NK-92 (cell line): Measurements from ENCODE around the gene ADGRV1.
"Not testable (repeated sequence)": the region's sequence is repeated elsewhere in the genome, so short reads cannot be mapped to it uniquely, and the experiment has no call there.

Experiments
- DNase-seq: peaks from one replicate; lab custom pipeline; 2025; ENCODE audit not compliant: unreplicated experiment; lab: John Stamatoyannopoulos, UW

Gene ADGRV1

DNA sequence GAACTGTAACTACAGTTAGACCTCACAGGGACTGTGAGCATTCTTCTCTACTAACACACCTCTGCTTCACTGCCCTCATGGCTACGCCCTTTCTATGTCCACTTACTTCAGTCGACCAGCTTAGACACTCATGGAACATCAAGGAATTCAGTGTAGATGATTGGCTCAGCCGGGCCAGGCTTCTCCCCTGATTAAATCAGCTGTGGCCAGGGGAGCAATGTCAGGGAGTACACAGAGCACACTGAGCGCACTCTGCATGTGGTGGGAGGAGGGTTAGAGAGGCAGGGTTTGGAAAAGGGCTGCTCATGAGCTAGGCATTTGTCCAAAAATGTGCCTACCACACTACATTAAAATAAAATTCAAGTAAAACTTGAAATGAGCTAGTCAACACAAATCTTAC, 424.0 kb downstream of the ADGRV1 start:
- DNase-seq, result no peak

DNA sequence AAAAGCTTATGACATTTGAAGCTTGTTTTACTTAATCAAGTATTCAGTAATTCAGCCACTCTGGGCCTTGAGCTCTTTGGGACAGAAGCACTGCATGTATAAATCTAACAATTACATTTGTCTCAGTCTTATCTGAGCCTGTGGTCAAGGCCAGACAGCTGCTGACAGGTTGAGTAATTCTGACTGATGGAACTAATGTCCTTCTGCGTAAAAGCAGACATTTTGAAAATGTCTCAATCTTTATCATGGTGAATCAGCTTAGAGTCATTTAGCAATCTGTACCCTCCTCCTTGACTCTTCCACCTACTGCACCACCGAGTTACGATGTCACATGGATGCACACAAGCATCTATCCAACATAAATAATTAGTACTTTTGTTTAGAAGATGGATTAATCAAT, 424.6 kb downstream of the ADGRV1 start:
- no peak for DNase-seq

DNA sequence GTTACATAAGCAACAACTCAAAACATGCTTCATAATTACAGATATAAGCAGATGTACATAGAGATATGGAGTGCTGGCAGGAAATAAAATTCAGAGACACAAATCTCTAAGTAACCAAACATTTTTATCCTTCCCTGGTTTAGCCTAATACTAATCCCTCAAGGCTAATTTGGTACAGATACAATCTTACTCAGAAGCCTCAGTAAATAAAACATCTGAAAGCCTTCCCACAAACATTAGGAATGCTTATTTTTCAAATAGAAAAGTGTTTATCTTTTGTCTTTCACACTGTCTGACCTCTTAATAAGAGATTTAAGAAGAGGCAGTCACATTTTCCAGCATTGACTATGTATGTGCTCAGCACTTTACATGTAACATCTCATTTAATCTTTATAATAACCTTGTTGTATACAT, 425.1 kb downstream of the ADGRV1 start:
- no peak for DNase-seq

DNA sequence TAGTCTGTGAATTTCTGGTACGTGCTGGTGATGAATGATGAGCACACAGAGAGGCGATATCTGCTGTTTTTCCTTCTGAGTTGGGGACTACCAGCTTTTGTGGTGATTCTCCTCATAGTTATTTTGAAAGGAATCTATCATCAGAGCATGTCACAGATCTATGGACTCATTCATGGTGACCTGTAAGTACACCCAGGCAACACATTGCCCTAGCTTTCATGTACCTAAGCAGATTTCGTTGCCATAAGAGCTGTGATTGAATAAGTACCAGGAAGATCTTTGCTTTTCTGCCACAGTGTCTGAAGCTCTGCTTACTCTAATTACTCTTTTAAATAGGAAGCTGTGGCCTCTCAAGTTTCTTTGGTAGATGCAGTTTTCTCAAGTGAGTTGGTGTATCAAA, 426.7 kb downstream of the ADGRV1 start:
- no peak for DNase-seq

DNA sequence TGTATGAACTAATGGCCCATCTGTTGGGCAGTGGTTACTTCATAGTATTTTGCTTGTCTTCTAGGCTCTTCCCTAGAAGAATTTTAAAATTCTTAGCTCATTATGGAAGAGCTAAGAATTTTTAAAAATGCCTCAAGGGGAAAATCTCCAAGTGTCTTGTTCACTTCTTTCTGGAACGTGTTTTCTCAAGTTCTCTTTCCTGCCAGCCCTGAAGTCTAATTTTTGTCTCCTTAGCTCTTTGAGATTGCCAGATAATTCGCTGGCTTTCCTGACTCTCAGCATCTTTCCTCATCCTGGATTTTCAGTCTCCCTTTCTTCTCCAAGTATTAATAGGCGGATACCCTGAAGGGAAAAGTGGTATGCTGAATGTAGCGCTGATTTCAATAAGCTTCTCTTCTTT, 429.1 kb downstream of the ADGRV1 start:
- no peak for DNase-seq

DNA sequence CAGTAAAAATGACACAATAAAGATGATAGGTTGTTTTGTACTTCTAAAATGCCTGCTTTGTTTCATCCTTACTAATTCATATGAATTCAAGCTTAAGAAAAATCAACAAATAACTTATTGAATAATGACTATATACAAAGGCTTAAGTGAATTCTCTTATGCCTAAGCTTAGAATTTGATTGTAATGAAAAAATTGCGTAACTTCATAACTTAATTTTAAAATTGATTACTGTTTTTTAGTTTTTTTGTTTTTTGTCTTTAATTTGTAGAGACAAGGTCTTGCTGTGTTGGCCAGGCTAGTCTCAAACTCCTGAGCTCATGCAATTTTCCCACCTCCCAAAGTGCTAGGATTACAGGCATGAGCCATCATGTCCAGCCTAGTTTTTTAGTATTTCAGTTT, 432.6 kb downstream of the ADGRV1 start:
- DNase-seq, result no peak

DNA sequence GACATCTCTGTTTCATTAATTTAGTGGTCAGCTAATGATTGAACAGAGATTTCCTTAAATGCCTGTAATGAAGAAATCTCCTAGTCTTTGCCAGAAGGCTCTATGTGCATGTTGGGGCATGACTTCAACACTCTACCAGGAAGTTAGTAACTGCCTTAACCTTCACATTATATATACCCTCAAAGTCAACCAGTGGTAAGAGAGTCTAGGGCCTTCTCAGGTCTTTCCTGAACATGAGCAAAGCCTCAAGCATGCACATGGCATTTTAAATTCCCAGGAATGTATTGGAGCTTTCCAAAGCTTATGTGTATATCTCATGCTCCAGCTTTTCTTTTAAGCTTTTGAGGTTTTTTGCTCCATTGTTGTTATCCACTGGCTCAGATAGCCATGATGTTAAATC, 436.2 kb downstream of the ADGRV1 start:
- no peak for DNase-seq

DNA sequence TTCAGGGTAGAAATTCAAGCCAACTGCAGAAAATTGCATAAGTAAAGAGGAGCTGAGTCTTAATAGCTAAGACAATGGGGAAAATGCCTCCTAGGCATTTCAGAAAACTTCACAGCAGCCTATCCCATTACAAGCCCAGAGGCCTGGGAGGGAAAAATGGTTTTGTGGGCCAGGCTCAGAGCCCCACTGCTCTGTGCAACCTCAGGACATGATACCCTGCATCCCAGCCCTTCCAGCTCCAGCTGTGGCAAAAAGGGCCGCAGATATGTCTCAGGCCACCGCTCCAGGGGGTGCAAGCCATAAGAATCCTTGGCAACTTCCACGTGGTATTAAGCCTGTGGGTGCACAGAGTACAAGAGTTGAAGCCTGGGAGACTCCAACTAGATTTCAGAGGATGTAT, 437.5 kb downstream of the ADGRV1 start:
- no peak for DNase-seq

DNA sequence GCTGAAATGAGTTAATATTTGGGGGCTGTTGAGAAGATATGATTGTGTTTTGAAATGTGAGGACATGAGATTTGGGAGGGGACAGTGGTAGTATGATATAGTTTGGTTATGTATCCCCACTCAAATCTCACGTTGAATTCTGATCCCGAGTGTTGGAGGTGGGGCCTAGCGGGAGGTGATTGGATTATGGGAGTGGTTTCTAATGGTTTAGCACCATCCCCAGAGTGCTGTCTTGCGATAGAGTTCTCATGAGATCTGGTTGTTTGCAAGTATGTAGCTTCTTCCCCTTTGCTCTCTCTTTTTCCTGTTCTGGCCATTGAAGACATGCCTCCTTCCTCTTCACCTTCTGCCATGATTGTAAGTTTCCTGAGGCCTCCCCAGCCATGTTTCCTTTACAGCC, 438.5 kb downstream of the ADGRV1 start:
- DNase-seq, result no peak

DNA sequence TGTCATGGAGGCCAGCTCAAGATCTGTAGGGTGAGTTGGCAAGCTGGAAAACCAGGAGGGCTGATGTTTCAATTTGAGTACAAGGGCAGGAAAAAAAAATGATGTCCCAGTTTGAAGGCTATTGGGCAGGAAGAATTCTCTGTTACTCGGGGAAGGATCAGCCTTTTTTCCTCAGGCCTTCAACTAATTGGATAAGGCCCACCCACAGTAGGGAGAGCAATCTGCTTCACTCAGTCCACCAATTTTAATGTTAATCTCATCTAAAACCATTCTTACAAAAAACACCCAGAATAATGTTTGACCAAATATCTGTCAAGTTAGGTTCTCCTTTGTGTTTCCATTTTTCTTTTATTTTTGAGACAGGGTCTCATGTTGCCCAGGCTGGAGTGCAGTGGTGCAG, 442.1 kb downstream of the ADGRV1 start:
- DNase-seq, result no peak

DNA sequence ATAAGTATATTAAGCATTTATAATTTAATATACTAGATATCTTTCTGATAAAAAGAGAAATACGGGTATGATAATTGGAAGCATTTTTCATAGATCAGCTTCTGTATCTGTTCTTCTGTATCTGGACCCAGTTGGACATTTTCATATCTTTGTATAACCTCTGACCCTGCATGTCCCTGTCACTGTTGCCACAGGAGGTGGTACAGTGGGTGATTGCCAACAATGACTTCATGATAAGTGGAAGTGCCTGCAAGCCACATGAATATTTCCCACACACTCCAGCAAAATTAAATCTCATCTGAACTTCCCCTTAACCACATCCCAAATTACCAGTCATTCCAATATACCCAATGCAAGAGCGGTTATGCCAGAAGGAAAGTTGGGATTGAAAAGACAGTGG, 448.1 kb downstream of the ADGRV1 start:
- no peak for DNase-seq

DNA sequence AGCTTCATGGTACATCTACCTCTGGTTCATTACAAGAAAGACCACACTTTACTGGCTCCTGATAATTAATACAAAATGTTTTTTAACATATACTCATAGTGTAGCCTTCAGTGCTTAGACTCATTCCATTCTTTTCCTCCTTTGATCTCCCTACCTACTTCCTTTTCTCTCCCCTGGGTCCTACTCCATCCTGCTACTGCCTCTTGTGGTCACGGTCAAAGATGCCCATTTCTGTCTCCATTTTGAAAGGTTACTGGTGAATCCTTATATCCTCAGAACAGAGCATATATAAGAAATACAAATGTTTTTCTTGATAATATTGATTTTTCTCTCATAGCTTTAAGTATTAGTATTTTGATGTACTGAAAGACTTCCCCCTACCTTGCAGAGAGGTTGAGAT, 448.7 kb downstream of the ADGRV1 start:
- no peak for DNase-seq

DNA sequence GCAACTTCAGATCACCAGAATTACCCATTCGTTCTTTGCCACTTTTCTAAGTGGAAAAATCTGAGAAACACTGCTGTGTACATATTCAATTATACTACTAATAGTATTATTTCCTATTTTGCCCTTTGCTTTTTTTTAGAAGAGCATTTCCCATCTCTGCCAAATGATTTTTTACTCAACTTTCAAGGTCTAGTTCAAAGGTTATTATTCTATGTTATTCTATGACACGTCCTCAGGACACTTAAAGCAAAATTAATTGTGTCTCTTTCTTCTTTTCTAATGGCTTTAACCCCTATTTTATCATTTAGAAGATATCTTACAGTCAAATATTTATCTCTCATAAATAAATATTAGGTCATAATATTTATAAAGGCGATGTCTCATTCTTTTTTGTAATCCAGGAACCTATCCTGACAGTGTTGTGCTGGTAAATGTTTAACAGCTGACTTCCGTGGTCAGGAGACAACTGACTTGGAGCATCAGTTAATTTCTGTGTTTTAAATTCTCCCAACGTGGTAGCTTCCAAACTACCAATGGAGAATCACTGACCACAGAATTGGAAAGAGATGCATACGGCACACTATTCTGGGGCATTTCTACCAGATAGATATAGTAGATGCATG, 449.3 kb downstream of the ADGRV1 start:
- no peak for DNase-seq

DNA sequence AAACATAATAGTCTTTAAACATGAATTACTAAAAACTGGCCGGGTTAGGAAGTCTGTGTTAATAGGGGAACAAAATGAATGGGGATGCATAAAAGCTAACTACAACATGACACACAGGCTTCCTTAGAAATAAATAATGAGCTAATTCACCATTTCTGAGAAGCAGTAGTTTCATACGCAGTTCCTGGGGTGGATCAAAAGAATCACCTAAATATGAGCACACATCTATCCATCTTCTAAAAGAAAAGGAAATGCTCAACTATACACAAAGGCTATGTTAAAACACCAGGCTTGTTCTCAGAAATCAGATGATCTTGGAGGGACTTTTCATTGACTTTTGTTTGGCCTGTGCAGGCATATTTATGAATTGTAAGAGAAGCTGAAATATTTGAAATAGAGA, 451.5 kb downstream of the ADGRV1 start:
- no peak for DNase-seq

DNA sequence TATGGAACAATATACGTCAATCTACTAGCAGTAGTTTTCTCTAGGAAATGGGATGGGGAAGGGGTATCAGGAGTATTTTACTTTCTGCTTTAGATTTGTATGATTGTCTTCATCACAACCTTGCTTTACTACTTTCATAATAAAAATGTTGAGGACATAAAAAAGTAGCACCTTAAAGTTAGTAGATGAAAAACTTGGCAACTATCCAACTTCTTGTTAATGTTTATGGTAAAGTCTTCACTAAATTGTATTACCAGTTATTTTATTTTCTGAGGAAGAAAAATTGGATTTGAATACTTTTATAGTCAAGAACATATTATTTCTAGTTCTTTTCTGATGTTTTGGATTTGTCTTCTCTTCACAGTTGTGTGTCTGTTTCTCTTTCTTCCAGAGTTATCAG, 452.4 kb downstream of the ADGRV1 start:
- DNase-seq, result no peak

DNA sequence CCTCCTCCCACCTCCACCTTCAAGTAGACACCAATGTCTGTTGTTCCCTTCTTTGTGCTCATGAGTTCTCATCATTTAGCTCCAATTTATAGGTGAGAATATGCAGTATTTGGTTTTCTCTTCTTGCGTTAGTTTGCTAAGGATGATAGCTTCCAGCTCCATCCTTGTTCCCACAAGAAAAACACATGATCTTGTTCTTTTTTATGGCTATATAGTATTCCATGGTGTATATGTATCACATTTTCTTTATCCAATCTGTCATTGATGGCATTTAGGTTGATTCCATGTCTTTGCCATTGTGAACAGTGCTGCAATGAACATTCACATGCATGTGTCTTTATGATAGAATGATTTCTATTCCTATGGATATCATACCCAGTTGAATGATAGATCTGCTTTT, 454.3 kb downstream of the ADGRV1 start:
- not testable (repeated sequence) for DNase-seq

DNA sequence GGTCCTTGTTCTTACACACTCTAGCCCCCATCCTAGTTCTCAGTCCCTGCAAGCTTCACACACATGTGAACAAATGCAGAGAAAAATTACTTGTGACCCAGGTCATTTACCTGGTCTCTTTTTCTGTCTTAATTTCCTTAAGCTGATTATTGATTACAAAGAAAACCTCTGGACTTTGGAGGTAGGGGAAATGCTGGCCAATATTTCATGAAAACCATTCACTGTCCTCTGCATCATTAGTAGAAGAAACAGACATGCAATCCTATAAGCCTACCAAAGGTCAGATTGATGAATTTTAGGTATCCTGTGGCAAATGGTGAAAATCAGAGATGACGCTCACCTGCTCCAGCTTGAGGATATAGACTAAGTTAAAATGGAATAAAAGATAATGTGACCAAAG, 457.7 kb downstream of the ADGRV1 start:
- no peak for DNase-seq

DNA sequence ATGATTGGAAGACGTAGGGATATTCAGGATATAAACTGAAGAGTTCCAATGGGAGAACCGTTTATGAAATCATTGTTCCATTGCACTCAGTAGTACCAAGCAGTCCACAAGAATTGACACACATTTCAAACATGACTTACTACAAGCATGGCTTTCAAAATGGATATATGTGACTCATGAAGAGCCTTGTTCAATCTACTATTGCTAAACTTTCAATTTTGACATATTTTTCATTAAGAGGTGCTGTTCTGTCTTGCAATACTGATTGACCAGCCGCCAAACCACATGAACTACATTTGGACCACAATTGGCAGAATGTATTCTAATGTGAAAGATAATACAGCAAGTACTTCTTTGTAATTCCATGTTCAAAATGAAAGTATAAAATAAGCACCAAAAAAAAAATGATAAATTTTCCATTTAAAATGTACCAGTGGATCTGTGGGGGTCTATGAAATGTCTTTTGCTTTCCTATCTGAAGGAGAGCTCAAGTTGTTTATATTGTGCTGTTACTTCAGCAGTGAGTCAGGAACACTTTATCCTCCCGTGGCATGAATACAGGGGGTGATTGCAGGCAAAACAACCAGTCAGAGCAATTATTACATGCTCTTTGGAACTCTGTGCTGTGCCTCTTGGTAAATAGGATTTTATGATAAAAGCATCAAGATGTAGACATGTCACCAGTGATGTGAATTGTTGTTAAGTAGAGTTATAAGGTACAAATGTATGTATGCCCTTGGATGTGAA, 458.5 kb downstream of the ADGRV1 start:
- no peak for DNase-seq

DNA sequence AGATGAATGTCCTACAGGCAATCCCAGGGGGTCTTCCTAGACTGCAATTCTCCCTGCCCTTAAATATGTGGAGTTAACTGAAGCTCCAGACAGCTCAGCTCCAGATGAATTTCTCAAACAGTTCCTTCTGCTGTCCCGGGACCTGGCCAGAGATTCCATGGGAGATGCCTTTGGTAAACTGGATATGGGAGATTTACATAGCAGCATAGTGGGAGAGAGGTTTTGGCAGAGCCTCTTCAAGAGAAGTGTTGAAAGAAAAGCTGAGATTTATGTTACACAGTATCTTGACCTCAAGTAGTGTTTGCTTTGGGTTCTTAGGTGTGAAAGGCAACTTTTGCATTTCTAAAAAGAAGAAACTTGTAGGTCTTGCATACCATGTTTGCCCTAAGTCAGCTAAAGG, 459.6 kb downstream of the ADGRV1 start:
- no peak for DNase-seq

DNA sequence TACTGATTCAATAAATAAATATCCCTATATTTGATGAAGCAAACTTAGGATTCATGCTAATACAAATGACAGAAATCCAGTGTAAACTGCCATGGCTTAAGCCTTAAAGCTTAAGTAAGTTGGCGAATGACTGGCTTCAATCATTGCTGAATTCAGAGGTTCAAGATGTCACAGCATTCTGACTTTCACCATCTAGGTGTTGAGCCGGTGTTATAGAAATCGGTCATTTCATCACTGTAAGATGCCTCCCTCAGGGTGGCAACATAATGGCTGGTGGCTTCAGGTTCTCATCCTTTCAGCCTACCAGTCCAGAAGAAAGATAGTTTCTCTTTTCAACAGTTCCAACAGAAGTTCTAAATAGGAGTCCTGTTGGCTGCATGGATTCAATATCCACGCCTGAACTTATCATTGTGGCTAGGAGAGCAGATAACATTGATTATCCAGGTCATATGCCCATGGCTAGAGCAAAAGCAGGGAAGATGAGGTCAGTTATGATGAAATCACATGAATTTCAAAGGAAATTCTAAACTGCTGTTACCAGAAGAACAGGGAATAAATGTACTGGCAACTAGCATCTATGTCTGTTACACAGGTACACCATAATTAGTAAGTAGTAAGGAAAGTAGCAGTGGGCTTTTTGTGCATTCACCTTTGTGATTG, 460.2 kb downstream of the ADGRV1 start:
- DNase-seq, result no peak

DNA sequence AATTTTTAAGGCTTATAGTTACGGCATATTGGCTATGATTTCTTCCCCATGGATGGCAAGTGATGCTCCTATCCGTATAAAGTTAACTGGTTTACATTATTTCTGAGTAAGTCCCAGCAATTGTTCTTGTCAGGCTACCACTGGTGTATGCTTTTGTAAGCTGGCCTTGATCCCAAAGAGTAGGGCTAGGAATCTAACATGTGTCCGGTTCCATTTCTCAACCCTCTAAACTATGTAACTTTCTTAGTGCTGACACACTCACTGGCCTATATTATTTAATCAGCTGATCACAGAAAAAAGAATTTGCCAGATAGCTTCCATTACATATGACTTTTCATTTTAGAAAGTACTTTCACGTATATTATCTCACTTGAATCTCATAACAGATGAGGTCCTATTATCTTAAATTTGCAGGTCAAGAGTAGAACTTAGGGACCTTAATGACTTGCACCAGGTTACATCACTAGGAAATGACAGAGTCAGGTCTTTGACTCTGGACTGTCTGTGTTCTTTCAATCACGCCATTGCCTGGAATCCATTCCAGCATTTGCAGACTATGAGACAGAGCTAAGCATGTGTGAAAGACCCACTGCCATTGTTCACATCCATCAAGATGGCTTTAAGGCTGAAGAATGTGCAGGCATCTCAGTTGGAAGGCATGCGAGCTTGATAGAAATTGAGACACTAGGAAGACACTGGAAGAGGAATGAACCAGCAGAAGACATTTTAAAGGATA, 461.6 kb downstream of the ADGRV1 start:
- no peak for DNase-seq

DNA sequence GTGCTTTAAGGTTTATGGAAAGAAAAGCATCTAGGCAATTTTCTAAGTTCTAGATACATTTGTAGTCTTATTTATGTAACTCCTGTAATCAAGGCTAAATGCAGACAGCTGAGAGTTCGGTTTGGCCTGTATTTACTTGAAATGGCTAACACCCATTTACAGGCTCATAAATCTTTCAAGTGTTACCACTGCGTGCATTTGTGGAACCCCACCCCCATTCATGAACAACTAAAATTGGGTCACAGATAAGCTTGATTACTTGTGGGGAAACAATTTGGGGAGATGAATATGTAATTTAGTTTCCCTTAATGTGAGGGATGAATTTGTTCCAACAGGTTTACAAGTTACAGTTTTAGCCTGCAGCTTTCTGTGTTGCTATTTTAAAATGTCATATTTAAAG, 463.9 kb downstream of the ADGRV1 start:
- DNase-seq, result no peak
